GM21717 (cell line): ENCODE measurements around the gene TERC.
"Not testable (repeated sequence)": the region's sequence is repeated elsewhere in the genome, so short reads cannot be mapped to it uniquely, and the experiment has no call there.

Source experiments
- ATAC-seq: cut with Tn5 transposase; IDR thresholded peaks from one replicate; pipeline ENCODE4 v1.9.1; 2021; ENCODE audit warnings: mild to moderate bottlenecking, moderate library complexity; ENCODE audit not compliant: unreplicated experiment

The TERC gene

DNA sequence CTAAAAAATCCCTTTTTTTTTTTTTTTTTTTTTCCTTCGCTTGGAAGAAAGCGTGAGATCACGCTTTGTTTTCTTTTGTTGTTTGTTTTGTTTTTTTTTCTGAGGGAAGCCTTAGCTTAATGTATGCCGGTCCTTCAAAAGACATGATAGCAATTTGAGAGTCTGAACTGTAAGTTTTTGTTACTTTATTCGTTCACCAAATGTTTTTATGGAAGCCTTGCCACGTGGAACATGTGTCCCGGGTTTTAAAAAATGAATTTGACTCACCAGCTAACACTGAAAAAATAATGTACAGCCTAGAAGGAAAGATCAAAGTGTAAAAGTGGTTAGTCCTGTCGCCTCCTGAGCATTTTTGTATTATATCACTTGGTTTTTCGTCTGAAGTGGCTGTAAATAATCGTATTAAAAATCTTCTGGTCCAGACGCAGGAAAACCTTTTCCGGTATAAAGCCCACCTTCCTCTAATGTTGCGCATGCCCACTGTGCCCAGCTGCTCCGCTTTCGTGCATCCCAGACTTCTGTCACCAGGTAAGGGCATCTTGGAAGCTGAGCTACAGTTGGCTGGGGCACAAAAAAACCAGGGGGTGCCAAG lies 7.5 kb upstream of the TERC start:
- peak; percentile 35 for ATAC-seq

DNA sequence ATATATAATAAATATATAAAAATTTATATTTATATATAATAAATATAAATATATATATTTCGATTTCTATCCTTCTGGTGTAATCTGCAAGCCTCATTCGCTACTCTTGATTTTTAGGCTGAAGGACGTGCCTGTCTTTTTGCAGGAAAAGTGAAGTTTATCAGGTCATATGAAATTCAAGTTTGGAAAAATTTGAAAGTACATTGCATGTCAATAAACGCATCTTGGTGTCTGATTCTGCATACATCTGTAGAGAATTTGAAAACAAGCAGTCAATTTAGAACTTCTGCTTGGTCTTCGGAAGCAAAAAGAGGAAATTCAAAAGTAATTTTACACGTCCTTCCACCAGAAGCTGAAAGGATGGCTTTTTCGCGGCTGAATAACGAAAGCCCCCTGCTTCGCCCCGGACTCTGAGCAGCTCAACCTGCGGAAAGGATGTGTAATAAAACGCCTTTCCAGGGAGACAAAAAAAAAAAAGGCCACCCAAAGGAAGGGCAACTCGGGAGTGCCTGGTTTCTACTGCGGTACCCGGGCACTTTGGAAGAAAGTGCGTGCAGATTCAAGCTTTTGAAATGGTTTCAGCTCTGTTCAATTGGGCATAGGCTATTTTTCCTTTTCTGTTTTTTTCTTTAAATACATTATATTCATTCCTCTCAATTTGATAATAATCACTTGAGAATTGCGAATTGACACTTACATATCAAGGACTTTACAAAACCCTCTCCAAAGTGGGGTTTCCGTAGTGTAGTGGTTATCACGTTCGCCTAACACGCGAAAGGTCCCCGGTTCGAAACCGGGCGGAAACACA lies 6.8 kb upstream of the TERC start:
- peak; percentile 19 for ATAC-seq

DNA sequence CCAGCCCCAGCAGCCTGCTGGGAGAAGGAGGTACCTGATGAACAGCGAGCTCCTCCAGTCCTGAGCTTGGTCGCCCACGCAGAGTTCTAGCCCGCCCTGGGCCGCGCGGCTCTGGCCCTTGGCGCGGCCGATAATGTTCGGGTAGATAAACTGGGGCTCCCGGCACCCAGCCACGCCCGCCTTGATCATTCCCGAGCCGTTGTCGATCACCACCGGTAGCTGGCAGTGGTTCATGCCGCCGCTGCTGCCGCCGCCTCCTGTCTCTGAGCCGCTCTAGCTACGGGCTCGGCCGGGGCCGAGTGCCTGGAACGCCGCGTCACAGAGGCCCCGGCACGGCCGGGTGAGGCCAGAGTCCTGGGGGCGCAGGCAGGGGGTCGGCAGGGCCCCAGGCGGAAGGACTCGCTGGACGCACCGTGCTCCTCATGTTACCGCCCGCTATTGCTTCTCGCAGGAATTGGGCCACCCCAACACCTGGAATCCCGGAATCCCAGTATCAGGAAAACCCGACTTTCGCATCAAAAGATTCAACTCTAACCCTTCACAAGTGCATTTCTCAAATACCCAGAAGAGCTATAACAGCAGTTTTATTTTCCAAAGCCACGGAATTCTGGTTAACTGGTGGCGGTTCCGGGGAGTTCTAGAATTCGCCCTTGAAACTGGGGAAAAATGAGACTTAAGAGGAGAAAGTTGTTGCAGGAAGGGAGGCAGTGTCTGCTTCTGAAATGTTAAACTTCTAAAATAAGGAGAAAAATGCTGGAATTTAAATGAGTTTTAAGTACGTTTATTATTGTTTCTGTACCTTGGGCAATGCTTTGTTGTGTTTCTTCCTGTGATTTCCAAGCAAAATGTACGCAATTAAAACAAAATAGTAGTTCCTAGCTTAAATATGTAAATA lies 4.7 kb upstream of the TERC start, which contains the start of gene ACTRT3:
Gene ACTRT3, minus strand, starts transcription at position 275 of the 895 bp plus-strand sequence. Its CDS starts 41 bp downstream, at position 234.
- peak; percentile 19 for ATAC-seq

DNA sequence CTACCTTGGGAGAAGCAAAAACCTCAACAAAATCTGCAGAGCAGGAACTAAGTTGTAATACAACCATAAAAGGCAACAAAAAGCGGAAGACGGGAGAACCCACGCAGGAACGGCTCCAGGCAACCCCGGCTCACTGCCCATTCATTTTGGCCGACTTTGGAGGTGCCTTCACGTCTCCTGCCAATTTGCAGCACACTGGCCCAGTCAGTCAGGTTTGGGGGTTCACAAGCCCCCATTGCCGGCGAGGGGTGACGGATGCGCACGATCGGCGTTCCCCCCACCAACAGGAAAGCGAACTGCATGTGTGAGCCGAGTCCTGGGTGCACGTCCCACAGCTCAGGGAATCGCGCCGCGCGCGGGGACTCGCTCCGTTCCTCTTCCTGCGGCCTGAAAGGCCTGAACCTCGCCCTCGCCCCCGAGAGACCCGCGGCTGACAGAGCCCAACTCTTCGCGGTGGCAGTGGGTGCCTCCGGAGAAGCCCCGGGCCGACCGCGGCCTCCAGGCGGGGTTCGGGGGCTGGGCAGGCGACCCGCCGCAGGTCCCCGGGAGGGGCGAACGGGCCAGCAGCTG lies 463 bp downstream of the TERC start:
- ATAC-seq = peak; percentile 38

DNA sequence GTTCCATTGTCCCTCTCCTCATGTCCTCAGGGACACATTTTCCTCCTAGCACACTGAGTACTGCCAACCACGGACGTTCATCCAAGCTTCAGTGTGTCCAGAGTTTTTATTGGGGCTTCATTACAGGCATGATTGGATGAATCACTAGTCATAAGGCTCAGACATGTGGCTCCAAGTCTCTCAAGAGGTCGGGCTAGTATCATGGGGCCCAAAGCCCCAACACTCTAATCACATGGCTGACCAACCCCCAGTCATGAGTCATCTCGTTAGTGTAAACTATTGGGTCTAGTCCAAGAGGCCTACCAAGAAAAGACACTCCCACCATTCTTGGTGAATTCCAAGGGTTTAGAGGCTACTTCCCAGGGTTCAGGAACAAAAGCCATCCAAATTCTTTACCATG lies 4.4 kb downstream of the TERC start:
- ATAC-seq = no peak

DNA sequence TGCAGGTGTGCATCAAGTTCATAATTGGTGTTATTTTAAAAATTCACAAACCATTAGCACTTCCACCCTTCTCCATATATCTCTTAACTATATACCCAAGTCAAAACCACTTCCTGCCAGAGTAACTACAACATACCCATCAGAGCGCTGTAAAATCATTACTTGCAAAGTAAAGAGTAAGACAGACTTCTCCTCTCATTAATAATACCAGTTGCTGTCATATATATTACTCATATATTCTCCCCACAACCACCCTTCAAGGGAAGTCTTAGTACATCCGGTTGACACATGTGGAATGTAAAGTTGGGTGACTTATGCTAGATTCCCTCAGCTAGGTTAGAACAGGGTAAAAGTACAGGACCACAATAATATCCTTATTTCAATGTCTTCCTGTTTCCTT lies 5.6 kb downstream of the TERC start:
- peak; percentile 43 for ATAC-seq

DNA sequence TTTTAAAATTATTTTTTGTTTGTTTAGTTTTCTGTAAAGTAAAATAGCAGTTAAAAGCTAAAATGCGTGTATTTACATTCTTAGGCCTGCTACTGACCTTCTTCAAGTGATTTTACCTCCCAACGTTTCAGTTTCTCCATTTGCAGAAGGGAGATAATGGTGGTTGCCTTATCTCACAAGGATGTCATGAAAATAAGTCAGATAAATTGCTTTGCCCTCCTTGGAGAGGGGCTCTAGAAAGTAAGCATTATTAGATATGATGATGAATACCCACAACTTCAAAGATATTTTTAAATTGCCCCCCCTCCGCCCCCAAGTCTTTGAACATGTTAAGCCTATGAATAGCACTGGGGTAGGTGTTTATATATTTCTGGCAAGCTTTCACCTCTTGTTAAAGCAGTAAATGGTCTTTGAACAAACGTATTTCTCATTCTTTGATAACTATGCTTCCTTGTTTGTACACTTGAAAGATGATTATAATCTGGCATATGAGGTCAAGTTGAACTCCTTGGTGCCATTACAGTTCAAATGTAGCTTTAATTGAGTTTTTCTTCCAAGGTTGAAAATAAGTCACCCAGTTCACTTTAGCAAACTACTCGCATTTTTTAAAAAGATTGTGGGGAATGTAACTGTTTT lies 6.4 kb downstream of the TERC start:
- ATAC-seq = no peak

DNA sequence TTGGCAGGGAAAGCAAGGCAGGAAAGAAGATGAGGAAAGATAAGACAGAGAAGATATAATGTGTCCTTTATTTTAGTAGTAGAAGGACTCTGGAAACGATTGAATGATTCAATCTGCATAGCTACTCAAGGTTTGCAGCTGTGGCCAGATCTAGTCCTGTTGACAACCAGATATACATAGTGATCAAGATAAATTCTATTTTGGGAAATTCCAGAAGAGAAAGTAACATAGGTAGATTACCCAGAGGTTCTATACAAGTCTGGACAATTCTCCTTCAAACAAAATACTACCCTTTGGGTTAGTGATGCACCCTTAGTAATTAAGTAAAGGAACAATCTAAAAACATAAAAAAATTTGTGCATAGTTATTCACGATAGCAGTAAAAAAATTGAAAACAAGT lies 9.4 kb downstream of the TERC start:
- ATAC-seq = no peak

DNA sequence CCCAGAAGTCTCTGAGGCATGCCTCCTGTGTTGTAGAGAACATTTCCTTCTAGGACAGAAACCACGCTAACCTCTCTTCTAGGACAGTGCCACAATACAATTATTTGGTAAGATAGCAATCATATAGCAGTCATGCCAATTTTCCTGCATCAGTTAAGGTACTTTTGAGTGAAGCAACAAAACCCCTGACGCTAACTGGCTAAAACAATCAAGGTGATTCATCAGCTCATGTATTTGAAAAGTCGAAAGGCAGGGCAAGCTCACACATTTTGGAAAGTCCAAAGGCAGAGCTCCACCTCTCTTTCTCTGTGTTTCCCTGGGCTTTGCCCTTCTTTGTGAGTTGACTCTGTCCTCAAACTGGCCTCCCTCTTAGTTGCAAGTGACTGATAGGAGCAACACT lies 10.1 kb downstream of the TERC start:
- ATAC-seq = no peak

DNA sequence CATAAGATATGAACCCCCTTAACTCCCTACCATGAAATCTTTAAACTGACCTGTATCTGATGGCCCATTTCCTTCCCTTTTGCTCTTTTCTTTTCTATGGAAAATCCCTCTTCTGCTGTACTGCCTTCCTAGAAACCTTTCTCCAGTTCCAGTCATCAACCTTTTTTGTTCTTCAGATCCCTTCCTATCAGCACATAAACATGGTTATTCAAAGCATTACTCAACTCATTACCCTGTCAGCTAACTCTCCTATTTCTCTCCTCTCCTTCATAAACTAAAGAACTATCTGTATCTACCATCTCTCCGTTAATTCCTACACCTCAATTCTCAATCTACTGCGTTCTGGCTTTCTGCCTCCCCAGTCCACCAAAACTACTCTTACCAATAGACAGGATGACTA lies 13.0 kb downstream of the TERC start:
- no peak for ATAC-seq

DNA sequence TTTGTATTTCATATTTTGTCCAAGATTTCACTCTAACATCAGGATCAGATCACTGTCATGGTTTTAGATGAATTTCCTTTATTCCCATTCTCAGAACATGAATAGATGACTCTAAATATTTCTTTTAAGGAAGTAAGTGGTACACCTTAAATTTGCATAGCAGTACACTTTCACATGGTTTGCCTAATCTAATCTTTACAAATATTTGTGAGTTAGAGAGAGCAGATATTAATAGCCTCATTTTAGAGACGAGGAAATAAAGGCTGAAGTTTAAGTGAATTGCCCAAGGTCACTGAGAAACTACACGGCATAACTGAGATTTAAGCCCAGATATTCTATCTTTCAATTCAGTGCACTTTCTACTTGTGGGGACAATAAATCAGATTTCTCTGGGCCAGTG lies 14.2 kb downstream of the TERC start:
- no peak for ATAC-seq

DNA sequence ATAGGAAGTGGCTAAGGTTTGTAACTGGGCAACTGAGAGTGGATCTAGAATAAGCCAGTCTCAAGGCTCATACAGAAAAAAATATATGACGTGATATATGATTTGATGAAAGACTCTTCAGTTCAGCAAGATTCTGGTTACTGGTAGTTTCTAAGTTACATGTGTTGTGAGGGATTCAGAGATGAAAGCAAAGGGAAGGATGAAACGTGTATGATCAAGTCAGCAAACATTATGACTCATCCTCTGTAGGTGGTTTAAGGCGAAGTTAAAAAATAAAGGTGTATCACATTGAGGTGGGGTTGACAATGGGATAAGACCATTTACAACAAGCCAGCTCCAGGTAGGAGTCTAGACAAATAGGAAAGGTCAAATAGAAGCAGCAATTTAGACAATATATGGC lies 16.2 kb downstream of the TERC start:
- no peak for ATAC-seq

DNA sequence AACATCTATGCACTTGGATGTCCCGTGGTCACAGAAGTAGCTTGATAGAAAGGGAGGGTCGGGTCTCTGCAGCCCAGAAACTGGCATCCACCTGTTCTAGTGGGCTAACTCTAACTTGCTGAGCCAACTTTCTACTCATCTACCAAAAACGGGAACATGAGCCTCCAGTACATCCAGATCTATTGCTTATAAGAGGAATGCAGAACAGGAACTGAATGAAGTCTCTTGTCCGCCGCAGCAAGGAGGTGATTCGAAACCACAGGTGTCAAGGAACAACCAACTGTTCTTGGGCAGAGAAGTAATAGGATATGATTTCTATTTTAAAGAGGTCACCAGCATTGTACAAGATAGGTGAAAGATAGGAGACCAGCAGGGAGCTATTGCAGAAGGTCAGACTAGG lies 17.9 kb downstream of the TERC start:
- ATAC-seq = no peak

DNA sequence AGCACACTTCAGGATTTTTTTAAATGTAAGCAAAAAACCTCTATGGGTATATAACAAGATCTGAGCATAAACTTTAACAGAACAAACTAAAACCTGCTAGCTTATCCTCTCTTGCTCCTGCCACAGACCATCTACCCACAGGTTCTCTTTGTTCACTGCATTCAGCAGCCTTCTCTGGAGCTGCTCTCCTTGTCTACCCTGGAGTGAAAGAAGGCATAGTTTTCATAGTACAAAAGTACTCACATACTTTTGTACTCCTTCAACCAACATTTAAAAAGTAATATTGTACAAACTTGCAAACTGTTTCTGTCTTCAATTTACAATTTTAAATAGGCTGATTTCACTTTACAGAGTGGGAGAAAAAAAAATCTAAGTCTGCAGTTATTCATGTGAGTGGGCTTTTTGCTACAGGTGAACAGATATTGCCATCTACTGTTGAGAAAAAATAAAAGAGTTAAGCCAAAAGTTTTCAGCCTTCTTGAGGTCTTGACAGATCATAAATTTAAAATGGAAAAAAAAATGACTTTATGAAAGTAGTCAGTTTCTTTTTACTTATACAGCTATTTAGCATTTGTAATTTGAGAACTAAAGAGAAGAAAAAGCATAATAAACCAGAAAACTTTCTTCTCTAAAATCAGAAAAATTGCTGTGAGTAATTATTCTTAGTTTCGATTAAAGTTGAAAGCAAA lies 20.4 kb downstream of the TERC start:
- ATAC-seq = no peak

DNA sequence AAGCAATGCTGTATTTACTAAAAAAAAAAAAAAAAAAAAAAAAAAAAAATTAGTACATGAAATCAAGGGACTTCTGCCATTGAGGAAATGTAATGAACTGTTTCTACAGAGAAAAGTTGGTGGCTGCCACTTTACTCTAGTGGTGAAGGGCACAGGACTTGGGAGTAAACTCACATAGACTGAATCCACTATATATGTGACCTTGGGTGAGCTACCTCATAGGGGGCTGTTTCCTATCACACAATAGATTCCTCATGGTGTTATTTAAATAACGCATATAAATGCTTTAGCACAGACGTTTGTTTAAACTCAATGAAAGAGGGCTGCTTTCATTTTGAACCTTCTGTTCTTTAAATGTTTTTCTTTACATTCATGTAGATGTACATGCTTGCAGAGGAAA lies 25.8 kb downstream of the TERC start:
- no peak for ATAC-seq

DNA sequence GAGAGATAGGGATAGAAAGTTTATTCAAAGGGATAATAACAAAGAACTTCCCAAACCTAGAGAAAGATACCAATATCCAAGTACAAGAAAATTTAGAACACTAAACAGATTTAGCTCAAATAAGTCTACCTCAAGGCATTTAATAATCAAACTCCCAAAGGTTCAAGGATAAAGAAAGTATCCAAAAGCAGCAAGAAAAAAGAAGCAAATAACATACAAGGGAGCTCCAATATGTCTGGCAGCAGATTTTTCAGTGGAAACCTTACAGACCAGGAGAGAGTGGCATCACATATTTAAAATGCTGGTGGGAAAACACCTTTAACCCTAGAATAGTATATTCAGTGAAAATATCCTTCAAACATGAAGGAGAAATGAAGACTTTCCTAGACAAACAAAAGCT lies 33.0 kb downstream of the TERC start:
- ATAC-seq = not testable (repeated sequence)

DNA sequence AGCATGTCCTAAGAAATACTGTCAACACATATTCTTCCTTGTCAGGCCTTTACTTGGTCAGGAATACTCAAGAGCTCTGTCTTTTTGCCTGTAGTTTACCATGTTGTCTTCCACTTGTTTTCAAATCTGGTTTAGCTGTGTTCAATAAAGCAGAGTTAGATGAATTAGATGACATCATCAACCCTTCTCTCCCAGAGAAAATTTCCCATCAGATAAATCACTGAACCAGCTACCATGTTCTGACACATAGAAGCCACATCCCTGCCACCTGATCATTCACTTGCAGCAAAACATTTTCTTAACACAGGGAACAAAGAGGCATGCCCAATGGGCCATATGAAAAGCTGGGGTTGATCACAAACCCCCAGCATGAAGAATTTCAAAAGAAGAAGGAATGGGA lies 42.1 kb downstream of the TERC start:
- ATAC-seq = no peak

DNA sequence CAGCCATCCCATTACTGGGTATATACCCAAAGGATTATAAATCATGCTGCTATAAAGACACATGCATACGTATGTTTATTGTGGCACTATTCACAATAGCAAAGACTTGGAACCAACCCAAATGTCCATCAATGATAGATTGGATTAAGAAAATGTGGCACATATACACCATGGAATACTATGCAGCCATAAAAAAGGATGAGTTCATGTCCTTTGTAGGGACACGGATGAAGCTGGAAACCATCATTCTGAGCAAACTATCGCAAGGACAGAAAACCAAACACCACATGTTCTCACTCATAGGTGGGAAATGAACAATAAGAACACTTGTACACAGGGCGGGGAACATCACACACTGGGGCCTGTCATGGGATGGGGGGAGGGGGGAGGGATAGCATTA lies 46.4 kb downstream of the TERC start:
- ATAC-seq = not testable (repeated sequence)
